ENCODE results near the gene SLC11A2.
"Not testable (repeated sequence)": the region's sequence is repeated elsewhere in the genome, so short reads cannot be mapped to it uniquely, and the experiment has no call there.

SLC11A2 gene

GRCh38 chr12:50988871-50989270 lies 37.3 kb downstream of the SLC11A2 start:
- no peak for DNase-seq

- DNase-seq: no peak
Observed at GRCh38 chr12:50988051-50988450, 38.1 kb downstream of the SLC11A2 start.

GRCh38 chr12:50986966-50987737 lies 39.0 kb downstream of the SLC11A2 start:
- no peak for DNase-seq

GRCh38 chr12:50985322-50985721 lies 40.9 kb downstream of the SLC11A2 start:
- DNase-seq: no peak

- DNase-seq: no peak
Observed at GRCh38 chr12:50984586-50985298, 41.4 kb downstream of the SLC11A2 start.

- no peak for DNase-seq
Observed at GRCh38 chr12:50981319-50982239, 44.6 kb downstream of the SLC11A2 start.

GRCh38 chr12:50980545-50980944 lies 45.6 kb downstream of the SLC11A2 start:
- DNase-seq: no peak

- no peak for DNase-seq
Observed at GRCh38 chr12:50979369-50980052, 46.7 kb downstream of the SLC11A2 start.

- no peak for DNase-seq
Observed at GRCh38 chr12:50971946-50972345, 54.2 kb downstream of the SLC11A2 start.

GRCh38 chr12:50964432-50964831 lies 61.8 kb downstream of the SLC11A2 start:
- no peak for DNase-seq

GRCh38 chr12:50961708-50962107 lies 64.5 kb downstream of the SLC11A2 start:
- DNase-seq: no peak

GRCh38 chr12:50960130-50960529 lies 66.1 kb downstream of the SLC11A2 start:
- DNase-seq: no peak

- no peak for DNase-seq
Observed at GRCh38 chr12:50955697-50956096, 70.5 kb downstream of the SLC11A2 start.

GRCh38 chr12:50955288-50955687 lies 70.9 kb downstream of the SLC11A2 start:
- DNase-seq: no peak

- DNase-seq: not testable (repeated sequence)
Observed at GRCh38 chr12:50954789-50955188, 71.4 kb downstream of the SLC11A2 start.

GRCh38 chr12:50953047-50953446 lies 73.1 kb downstream of the SLC11A2 start:
- no peak for DNase-seq

- DNase-seq: no peak
Observed at GRCh38 chr12:50952510-50952909, 73.7 kb downstream of the SLC11A2 start, which contains the start of gene HIGD1C. TSS of gene HIGD1C (plus strand) at chr12:50952544. CDS start at chr12:50953999, 1,455 bp downstream.

- DNase-seq: no peak
Observed at GRCh38 chr12:50951112-50951511, 75.1 kb downstream of the SLC11A2 start.

GRCh38 chr12:50949801-50950302 lies 76.3 kb downstream of the SLC11A2 start:
- DNase-seq: no peak

- no peak for DNase-seq
Observed at GRCh38 chr12:50948798-50949197, 77.4 kb downstream of the SLC11A2 start.

GRCh38 chr12:50947933-50948626 lies 78.1 kb downstream of the SLC11A2 start:
- DNase-seq: no peak

- DNase-seq: no peak
Observed at GRCh38 chr12:50937653-50938052, 88.5 kb downstream of the SLC11A2 start.

All from activated CD8-positive, alpha-beta memory T cell treated with anti-CD3 and anti-CD28 coated beads, Interleukin-2, amount 50 U/mL, for 48 hours (primary cell).